HG03432 (cell line): ENCODE measurements around the gene HRCT1.
"Not testable (repeated sequence)": the region's sequence is repeated elsewhere in the genome, so short reads cannot be mapped to it uniquely, and the experiment has no call there.

Source experiments
- ATAC-seq: cut with Tn5 transposase; IDR thresholded peaks from one replicate; pipeline ENCODE4 v1.9.1; 2021; ENCODE audit warnings: mild to moderate bottlenecking, moderate library complexity; ENCODE audit not compliant: unreplicated experiment

The HRCT1 gene

DNA sequence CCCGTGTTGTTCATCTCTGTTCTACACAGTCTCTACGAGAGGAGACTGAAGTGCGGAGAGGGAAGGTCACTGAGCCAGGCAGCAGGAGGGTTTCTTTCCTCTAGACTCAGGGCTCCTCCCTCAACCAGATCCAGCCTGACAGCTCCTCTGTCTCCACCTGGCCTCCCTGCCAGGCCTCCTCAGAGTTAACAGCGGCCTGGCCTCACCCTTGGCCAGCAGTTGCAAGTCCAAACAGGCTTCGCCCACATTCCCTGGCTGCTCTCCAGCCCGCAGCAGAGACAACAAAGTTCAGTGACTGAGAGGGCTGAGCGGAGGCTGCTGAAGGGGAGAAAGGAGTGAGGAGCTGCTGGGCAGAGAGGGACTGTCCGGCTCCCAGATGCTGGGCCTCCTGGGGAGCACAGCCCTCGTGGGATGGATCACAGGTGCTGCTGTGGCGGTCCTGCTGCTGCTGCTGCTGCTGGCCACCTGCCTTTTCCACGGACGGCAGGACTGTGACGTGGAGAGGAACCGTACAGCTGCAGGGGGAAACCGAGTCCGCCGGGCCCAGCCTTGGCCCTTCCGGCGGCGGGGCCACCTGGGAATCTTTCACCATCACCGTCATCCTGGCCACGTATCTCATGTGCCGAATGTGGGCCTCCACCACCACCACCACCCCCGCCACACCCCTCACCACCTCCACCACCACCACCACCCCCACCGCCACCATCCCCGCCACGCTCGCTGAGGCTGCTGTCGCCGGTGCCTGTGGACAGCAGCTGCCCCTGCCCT lies at the start of gene HRCT1:
Gene HRCT1 (plus strand): TSS at position 291 of the 768 bp plus-strand sequence. CDS start 86 bp downstream, at position 377.
- ATAC-seq, result no peak

DNA sequence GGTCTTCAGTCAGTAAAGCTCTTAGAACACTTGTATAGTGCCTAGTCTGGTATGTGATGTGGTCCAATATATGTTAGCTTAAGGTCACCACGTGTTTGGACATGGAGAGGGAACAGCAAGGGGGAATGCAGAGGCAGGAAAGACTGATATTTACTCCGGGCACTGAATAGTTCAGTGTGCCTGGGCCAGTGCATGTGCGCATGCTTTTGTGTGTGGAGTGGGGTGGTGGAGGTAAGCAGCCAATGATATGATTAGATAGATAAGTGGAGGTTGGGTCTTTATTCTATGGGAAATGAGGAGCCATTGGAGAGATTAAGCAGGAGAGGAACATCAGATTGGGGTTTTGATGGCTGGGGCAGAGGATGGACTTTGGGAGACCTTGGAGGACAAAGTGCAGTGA lies 49.8 kb upstream of the HRCT1 start:
- no peak for ATAC-seq

GRCh38 chr9:35856882-35857281 lies 49.1 kb upstream of the HRCT1 start:
- ATAC-seq, result no peak

DNA sequence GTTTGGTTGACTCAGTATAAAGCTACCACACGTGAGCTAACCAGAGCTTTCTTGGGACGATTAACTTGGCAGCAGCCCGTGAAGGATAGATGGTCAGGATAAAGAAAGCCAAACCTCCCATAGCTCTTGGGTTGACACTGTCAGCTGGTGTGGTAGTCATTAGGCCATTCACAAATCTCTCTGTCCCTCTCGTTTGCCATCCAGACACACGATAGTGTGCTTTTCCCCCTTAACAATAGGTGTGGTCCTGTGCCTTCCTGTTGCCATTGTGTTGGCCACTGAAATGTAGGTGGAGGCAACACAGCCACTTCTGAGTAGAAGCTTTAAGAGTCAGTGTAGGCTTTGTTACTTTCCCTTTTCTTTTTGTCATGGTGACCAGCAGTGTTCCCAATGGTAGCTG lies 47.5 kb upstream of the HRCT1 start:
- no peak for ATAC-seq

DNA sequence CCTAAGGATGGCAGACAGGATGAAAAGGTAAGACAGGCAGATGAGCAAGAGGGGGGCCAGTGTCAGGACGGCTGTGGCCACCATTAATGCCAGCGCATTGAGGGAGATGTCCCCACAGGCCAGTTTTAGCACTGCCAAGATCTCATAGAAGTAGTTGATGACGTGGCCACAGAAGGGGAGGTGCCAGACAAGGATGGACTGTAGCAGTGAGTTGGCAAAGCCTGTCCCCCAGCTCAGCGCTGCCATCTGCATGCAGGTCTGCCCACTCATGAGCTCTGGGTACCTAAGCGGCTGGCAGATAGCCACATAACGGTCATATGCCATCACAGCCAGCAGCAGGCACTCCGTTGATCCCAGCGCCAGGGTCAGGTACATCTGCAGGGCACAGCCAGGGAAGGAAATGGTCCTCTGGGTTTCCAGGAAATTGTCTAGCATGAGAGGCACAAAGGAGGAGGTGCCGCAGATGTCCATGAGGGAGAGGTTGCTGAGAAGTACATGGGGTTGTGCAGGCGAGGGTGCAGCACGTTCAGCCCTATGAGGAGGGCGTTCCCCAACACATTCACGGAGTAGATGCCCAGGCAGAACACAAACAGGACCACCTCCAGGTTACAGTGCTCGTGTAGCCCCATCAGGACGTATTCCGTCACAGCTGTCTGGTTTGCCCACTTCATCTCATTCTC lies 46.6 kb upstream of the HRCT1 start:
- no peak for ATAC-seq

GRCh38 chr9:35859990-35860339 lies 46.0 kb upstream of the HRCT1 start:
- no peak for ATAC-seq

DNA sequence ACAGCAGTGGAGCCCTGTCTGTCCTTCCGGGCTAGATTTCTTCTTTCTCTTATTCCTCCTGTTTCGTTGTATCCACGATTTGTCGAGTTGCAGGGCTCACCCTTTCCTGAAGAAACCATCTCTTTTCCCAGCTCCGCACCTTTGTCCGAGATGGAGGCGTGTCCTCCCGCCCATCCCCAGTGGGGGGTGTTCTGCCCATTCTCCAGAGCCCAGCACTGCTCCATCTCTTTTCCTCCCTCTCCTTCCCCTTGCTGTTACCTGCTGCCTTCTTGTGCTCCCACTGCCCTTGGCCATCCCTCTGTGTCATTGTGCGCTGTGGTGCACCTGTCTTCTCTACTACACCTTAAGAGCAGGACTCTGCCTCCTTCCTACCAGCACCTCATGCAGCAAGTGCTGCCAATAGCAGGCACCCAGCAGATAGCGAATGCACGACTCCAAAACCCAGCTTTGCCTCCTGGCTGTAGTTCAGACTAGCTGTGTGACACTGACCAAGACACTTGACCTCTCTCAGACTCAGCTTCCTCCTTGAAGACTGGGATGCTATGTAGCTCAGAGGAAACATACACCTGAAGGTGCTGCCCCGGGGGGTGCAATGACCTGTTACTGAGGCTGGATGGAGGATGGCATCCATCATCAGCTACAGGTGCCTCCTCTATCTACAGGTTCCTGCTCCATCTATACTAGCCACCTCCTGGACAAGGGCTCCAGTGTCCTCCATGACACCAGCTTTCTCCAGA lies 44.7 kb upstream of the HRCT1 start:
- no peak for ATAC-seq

DNA sequence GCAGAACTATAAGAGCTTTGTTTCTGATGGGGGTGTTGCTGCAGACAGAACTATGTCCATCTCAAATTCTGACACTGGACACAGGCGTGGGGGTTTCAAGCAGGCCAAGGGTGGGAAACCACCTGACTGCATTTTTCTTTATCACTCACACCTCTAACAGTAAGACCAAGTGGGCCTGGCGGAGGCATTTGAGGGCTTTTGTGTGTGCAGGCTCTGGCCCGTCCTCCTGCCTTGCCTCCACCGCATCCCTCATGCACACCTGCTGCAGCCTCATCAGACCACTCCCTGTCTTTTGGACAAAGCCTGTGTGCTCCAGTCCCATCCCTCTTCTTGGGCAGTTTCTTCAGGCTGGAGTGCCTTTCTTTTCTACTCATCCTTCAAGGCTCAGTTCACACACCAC lies 43.7 kb upstream of the HRCT1 start:
- no peak for ATAC-seq

GRCh38 chr9:35863583-35863982 lies 42.4 kb upstream of the HRCT1 start:
- no peak for ATAC-seq

GRCh38 chr9:35864695-35865255 lies 41.2 kb upstream of the HRCT1 start:
- ATAC-seq, result no peak

- no peak for ATAC-seq
Measured at GRCh38 chr9:35867538-35867937, 38.5 kb upstream of the HRCT1 start.

GRCh38 chr9:35868933-35869332 lies 37.1 kb upstream of the HRCT1 start:
- no peak for ATAC-seq

DNA sequence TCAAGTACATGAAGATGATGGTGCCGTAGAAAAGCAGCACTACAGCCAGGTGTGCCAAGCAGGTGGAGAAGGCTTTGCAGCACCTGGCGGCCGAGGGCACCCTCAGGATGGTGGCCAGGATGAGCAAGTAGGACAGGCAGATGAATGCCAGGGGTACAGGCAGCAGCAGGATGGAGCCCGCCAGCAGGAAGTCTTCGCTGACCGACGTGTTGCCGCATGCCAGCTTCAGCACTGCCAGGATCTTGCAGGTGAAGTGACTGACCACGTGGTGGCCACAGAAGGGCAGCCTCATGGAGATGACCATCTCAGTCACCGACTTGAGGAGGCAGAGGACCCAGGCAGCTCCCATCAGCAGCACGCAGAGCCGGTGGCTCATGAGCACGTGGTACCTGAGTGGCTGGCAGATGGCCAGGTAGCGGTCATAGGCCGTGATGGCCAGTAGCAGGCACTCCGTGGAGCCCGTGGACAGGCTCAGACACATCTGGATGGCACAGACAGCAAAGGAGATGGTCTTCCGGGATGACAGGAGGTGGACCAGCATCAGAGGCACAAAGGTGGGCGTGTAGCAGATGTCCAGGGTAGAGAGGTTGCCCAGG lies 36.3 kb upstream of the HRCT1 start:
- ATAC-seq, result no peak

- no peak for ATAC-seq
Measured at GRCh38 chr9:35870351-35870923, 35.6 kb upstream of the HRCT1 start, which contains the start of gene OR13J1. OR13J1 (minus strand) TSS chr9:35870401; CDS start chr9:35870401, 0 bp downstream.

DNA sequence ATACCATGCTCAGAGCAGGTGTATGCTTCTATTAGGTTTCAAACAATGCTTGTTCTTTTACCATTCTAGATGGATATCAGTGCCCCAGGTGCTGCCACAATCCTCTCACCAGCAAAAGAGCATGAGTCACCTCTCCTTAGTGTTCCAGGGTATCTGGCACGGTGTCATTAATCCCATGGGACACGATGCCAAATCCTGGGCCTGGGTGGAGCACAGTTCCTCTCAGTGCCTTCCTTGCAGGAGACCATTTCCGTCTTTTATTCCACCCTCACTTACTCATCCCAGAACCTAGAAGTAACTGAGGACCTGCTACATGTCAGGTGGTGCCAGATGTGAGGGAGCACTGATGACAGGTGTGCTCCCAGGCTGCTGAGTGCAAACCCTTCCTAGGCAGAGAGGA lies 34.5 kb upstream of the HRCT1 start:
- ATAC-seq, result no peak

- no peak for ATAC-seq
Measured at GRCh38 chr9:35872505-35872904, 33.5 kb upstream of the HRCT1 start.

DNA sequence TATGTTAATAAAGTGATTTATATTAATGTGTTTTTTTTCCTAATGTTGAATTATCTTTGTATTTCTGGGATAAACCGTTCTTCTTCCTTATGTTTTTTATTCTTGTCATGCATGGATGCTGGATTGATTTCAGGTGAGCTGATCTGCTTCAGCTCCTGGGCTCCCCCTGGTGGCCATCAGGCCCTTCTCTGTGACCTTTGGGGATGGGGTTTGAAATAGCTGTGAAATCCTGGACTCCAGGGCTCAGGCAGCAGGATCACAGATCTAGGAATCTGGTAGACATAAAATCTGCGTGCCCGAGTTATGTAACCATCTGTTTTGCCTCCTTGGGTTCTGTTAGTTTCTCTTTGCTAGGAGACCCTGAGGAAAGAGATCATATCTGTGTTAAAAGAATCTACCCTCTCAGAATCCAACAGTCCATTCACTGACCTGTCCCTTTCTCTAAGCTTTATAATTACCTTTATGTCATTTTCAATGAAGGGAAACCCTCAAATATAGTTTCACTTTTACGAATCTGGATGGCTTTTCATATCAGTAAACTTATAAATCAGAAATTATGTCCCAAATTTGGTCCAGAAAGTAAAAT lies 23.6 kb upstream of the HRCT1 start:
- ATAC-seq, result no peak

- ATAC-seq, result no peak
Measured at GRCh38 chr9:35882996-35883395, 23.0 kb upstream of the HRCT1 start.

- ATAC-seq, result not testable (repeated sequence)
Measured at GRCh38 chr9:35884908-35885307, 21.1 kb upstream of the HRCT1 start.

DNA sequence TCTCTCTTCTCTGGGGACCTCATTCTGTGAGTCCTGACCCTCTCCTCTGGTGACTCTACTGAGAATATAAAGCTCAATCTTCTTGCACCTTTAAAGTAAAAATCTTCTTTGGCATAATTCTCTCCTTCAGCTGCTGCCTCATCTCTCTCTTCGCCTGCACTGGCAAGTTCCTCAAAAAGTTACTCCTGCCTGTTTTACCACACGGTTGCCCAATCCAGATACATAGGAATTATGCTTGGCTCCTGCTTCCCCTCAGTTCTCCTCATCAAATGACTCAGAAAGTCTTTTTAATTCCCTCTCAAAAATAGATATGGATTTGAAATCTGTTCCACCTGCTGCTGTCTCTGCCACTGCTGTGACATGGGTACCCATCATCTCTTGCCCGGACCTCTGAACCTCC lies 14.4 kb upstream of the HRCT1 start:
- ATAC-seq, result no peak
